ENCODE measurements around the gene DCK.
"Not testable (repeated sequence)": the region's sequence is repeated elsewhere in the genome, so short reads cannot be mapped to it uniquely, and the experiment has no call there.

The DCK gene

DNA sequence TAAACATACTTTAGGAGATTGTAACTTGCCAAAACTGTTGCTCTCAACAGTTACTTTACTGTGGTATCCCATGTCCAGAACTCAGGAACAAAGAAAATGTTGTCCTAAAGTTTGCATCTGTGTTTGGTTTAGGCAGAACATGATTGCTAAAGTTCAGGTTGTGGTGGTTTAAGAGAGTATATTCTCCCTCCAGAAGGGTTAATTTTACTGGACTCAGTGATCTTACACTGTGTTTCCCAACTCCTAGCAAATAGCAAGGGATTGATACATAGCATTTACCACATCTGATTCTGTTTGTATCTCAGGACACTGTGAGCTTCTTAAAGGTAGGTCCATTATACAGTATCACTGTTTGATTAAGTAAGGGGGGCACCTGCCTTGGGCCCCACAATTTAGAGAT lies 13.3 kb upstream of the DCK start:
- Histone ChIP-seq H3K27me3 (ENCODE audit: control insufficient read depth in 1 of 2, insufficient read depth in 2 of 2, low read length in 2 of 2) (no peaks in the 10 kb centered on the region), H3K9ac (ENCODE audit: low read length) (no peak overlapping the region), H3K4me3 (ENCODE audit: low read depth in 1 of 2, low read length in 2 of 2) (no peak overlapping the region), H3K27ac (ENCODE audit: low read depth, low read length) (no peak overlapping the region), H3K36me3 (ENCODE audit: insufficient read depth, low read length) (peaks cover 15% of the 10 kb centered on the region), H3K9me3 (ENCODE audit: low read length) (no peaks in the 10 kb centered on the region), H3K4me1 (ENCODE audit: insufficient read depth, low read length) (no peaks in the 10 kb centered on the region)

- no peak overlapping the region for H3K4me3 ChIP-seq (ENCODE audit: low read depth in 1 of 2, low read length in 2 of 2)
- peaks cover 15% of the 10 kb centered on the region for H3K36me3 ChIP-seq (ENCODE audit: insufficient read depth, low read length)
- H3K27me3 ChIP-seq (ENCODE audit: control insufficient read depth in 1 of 2, insufficient read depth in 2 of 2, low read length in 2 of 2), result no peaks in the 10 kb centered on the region
- no peak overlapping the region for H3K9ac ChIP-seq (ENCODE audit: low read length)
- no peaks in the 10 kb centered on the region for H3K4me1 ChIP-seq (ENCODE audit: insufficient read depth, low read length)
- H3K27ac ChIP-seq (ENCODE audit: low read depth, low read length), result no peak overlapping the region
- H3K9me3 ChIP-seq (ENCODE audit: low read length), result no peaks in the 10 kb centered on the region
Observed at GRCh38 chr4:70984106-70984505, 9.3 kb upstream of the DCK start.

DNA sequence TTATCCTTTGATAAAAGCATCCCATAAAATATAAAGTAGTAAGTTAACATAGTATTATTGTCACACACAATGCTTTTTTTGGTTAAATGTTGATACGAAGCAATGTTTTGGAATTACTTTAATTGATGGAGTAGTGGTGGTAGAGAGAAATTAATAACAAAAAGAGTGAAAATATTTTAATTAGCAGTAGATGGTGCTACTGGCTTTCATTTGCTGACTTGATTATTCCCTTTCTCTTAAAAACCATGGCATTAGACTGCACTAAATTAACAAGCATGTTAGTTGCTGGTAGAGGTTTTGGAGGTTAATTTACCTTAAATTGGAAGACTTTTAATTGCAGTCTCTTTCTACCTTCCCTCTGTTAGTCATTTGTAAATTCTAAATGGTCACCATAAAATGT lies 8.9 kb upstream of the DCK start:
- H3K36me3 ChIP-seq (ENCODE audit: insufficient read depth, low read length), result peaks cover 11% of the 10 kb centered on the region
- H3K9me3 ChIP-seq (ENCODE audit: low read length), result no peaks in the 10 kb centered on the region
- H3K4me1 ChIP-seq (ENCODE audit: insufficient read depth, low read length), result no peaks in the 10 kb centered on the region
- H3K27ac ChIP-seq (ENCODE audit: low read depth, low read length), result no peak overlapping the region
- H3K9ac ChIP-seq (ENCODE audit: low read length), result no peak overlapping the region
- no peak overlapping the region for H3K4me3 ChIP-seq (ENCODE audit: low read depth in 1 of 2, low read length in 2 of 2)
- H3K27me3 ChIP-seq (ENCODE audit: control insufficient read depth in 1 of 2, insufficient read depth in 2 of 2, low read length in 2 of 2), result no peaks in the 10 kb centered on the region

DNA sequence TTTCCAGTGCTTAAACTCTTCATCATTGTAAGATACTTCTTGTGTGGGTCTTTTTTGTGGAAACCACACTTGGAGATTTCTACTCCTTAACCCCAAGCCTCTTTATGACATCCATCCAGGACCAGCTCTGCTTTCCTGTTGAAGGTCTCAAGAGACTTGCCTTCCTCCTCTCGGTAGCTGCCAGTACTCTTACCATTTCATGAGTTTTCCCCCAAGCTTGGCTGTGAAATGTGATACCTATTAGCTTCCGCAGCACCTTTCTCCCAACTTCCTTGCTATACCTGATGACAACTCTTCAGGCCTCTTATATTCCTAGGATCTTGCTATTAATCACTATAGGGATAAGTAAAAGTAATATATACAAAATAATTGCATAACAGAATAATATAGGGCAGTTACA lies 1.9 kb upstream of the DCK start:
- H3K4me1 ChIP-seq (ENCODE audit: insufficient read depth, low read length), result peaks cover 10% of the 10 kb centered on the region
- no peaks in the 10 kb centered on the region for H3K27me3 ChIP-seq (ENCODE audit: control insufficient read depth in 1 of 2, insufficient read depth in 2 of 2, low read length in 2 of 2)
- H3K9me3 ChIP-seq (ENCODE audit: low read length), result no peaks in the 10 kb centered on the region
- no peak overlapping the region for H3K4me3 ChIP-seq (ENCODE audit: low read depth in 1 of 2, low read length in 2 of 2)
- H3K27ac ChIP-seq (ENCODE audit: low read depth, low read length), result no peak overlapping the region
- H3K9ac ChIP-seq (ENCODE audit: low read length), result no peak overlapping the region
- no peaks in the 10 kb centered on the region for H3K36me3 ChIP-seq (ENCODE audit: insufficient read depth, low read length)

GRCh38 chr4:70992391-70992881 lies 1.0 kb upstream of the DCK start:
- H3K9me3 ChIP-seq (ENCODE audit: low read length), result no peaks in the 10 kb centered on the region
- peaks cover 10% of the 10 kb centered on the region for H3K4me1 ChIP-seq (ENCODE audit: insufficient read depth, low read length)
- no peaks in the 10 kb centered on the region for H3K27me3 ChIP-seq (ENCODE audit: control insufficient read depth in 1 of 2, insufficient read depth in 2 of 2, low read length in 2 of 2)
- no peak overlapping the region for H3K9ac ChIP-seq (ENCODE audit: low read length)
- peak overlapping the region; percentile 83 to 85 for H3K4me3 ChIP-seq (ENCODE audit: low read depth in 1 of 2, low read length in 2 of 2)
- no peaks in the 10 kb centered on the region for H3K36me3 ChIP-seq (ENCODE audit: insufficient read depth, low read length)
- H3K27ac ChIP-seq (ENCODE audit: low read depth, low read length), result no peak overlapping the region

GRCh38 chr4:70994069-70994366 lies 569 bp downstream of the DCK start:
- Histone ChIP-seq H3K4me1 (ENCODE audit: insufficient read depth, low read length) (peaks cover 10% of the 10 kb centered on the region), H3K27ac (ENCODE audit: low read depth, low read length) (peak overlapping the region; percentile 83), H3K4me3 (ENCODE audit: low read depth in 1 of 2, low read length in 2 of 2) (peak overlapping the region; percentile 83 to 85), H3K36me3 (ENCODE audit: insufficient read depth, low read length) (no peaks in the 10 kb centered on the region), H3K9ac (ENCODE audit: low read length) (peak overlapping the region; percentile 47), H3K27me3 (ENCODE audit: control insufficient read depth in 1 of 2, insufficient read depth in 2 of 2, low read length in 2 of 2) (no peaks in the 10 kb centered on the region), H3K9me3 (ENCODE audit: low read length) (no peaks in the 10 kb centered on the region)

GRCh38 chr4:70994387-70995099 lies 1.1 kb downstream of the DCK start:
- Histone ChIP-seq H3K27me3 (ENCODE audit: control insufficient read depth in 1 of 2, insufficient read depth in 2 of 2, low read length in 2 of 2) (no peaks in the 10 kb centered on the region), H3K4me1 (ENCODE audit: insufficient read depth, low read length) (peaks cover 10% of the 10 kb centered on the region), H3K4me3 (ENCODE audit: low read depth in 1 of 2, low read length in 2 of 2) (peak overlapping the region; percentile 12 to 85), H3K9me3 (ENCODE audit: low read length) (no peaks in the 10 kb centered on the region), H3K9ac (ENCODE audit: low read length) (peak overlapping the region; percentile 47), H3K36me3 (ENCODE audit: insufficient read depth, low read length) (no peaks in the 10 kb centered on the region), H3K27ac (ENCODE audit: low read depth, low read length) (no peak overlapping the region)

DNA sequence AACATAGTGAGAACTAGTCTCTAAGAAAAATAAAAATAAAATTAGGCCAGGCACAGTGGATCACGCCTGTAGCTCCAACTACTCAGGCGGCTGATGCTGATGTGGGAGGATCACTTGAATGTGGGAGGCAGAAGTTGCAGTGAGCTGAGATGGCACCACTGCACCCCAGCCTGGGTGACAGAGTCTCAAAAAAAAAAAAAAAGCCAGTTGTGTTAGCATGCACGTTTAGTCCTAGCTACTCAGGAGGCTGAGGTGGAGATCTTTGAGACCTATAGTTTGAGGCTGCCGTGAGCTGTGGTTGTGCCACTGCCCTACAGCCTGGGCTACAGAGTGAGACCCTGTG lies 2.5 kb downstream of the DCK start:
- no peak overlapping the region for H3K9ac ChIP-seq (ENCODE audit: low read length)
- H3K4me3 ChIP-seq (ENCODE audit: low read depth in 1 of 2, low read length in 2 of 2), result no peak overlapping the region
- no peak overlapping the region for H3K27ac ChIP-seq (ENCODE audit: low read depth, low read length)
- H3K27me3 ChIP-seq (ENCODE audit: control insufficient read depth in 1 of 2, insufficient read depth in 2 of 2, low read length in 2 of 2), result no peaks in the 10 kb centered on the region
- H3K9me3 ChIP-seq (ENCODE audit: low read length), result no peaks in the 10 kb centered on the region
- H3K36me3 ChIP-seq (ENCODE audit: insufficient read depth, low read length), result no peaks in the 10 kb centered on the region
- H3K4me1 ChIP-seq (ENCODE audit: insufficient read depth, low read length), result peaks cover 10% of the 10 kb centered on the region

GRCh38 chr4:70997036-70997435 lies 3.6 kb downstream of the DCK start:
- H3K27ac ChIP-seq (ENCODE audit: low read depth, low read length), result no peak overlapping the region
- H3K36me3 ChIP-seq (ENCODE audit: insufficient read depth, low read length), result no peaks in the 10 kb centered on the region
- H3K9ac ChIP-seq (ENCODE audit: low read length), result no peak overlapping the region

DNA sequence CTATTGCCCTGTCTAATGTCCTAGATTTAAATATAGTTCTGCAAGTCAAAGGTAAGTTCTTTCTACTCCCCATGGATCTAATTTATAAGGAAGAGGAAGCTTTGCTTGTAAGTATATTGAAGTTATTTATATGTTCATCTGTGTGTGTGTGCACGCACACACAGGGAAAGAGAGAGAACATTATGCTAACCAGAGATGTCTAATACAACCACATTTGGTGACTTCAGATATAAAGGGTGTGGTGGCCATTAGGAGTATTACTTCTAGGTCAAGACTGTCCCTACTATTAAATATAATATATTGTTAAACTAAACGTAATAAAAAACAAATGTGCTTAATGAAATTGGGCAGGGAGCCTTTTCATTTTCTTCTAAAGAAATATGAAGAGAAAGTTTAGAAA lies 4.1 kb downstream of the DCK start:
- Histone ChIP-seq H3K36me3 (ENCODE audit: insufficient read depth, low read length) (no peaks in the 10 kb centered on the region), H3K27me3 (ENCODE audit: control insufficient read depth in 1 of 2, insufficient read depth in 2 of 2, low read length in 2 of 2) (no peaks in the 10 kb centered on the region), H3K27ac (ENCODE audit: low read depth, low read length) (no peak overlapping the region), H3K4me1 (ENCODE audit: insufficient read depth, low read length) (peaks cover 6% of the 10 kb centered on the region), H3K9me3 (ENCODE audit: low read length) (no peaks in the 10 kb centered on the region), H3K9ac (ENCODE audit: low read length) (no peak overlapping the region), H3K4me3 (ENCODE audit: low read depth in 1 of 2, low read length in 2 of 2) (no peak overlapping the region)

More at GRCh38 chr4:70997036-70997435, 3.6 kb downstream of the DCK start:
- Histone ChIP-seq H3K27me3 (ENCODE audit: control insufficient read depth in 1 of 2, insufficient read depth in 2 of 2, low read length in 2 of 2) (no peaks in the 10 kb centered on the region), H3K4me3 (ENCODE audit: low read depth in 1 of 2, low read length in 2 of 2) (no peak overlapping the region), H3K4me1 (ENCODE audit: insufficient read depth, low read length) (peaks cover 10% of the 10 kb centered on the region), H3K9me3 (ENCODE audit: low read length) (no peaks in the 10 kb centered on the region)

- not testable (repeated sequence) for H3K27me3 ChIP-seq (ENCODE audit: control insufficient read depth in 1 of 2, insufficient read depth in 2 of 2, low read length in 2 of 2); H3K4me1 ChIP-seq (ENCODE audit: insufficient read depth, low read length); H3K4me3 ChIP-seq (ENCODE audit: low read depth in 1 of 2, low read length in 2 of 2); H3K27ac ChIP-seq (ENCODE audit: low read depth, low read length); H3K9ac ChIP-seq (ENCODE audit: low read length); H3K9me3 ChIP-seq (ENCODE audit: low read length); H3K36me3 ChIP-seq (ENCODE audit: insufficient read depth, low read length)
Observed at GRCh38 chr4:70999639-71000038, 6.2 kb downstream of the DCK start.

- not testable (repeated sequence) for H3K9ac ChIP-seq (ENCODE audit: low read length); H3K9me3 ChIP-seq (ENCODE audit: low read length); H3K27ac ChIP-seq (ENCODE audit: low read depth, low read length); H3K36me3 ChIP-seq (ENCODE audit: insufficient read depth, low read length); H3K4me3 ChIP-seq (ENCODE audit: low read depth in 1 of 2, low read length in 2 of 2); H3K4me1 ChIP-seq (ENCODE audit: insufficient read depth, low read length); H3K27me3 ChIP-seq (ENCODE audit: control insufficient read depth in 1 of 2, insufficient read depth in 2 of 2, low read length in 2 of 2)
Observed at GRCh38 chr4:71001363-71001762, 7.9 kb downstream of the DCK start.
